ENCODE data around the gene CNBD2. TPM values are rescaled to one million over a fixed set of nuclear protein-coding genes. Genes with fewer than 3 reads are reported as not detected.
"Not testable (repeated sequence)": the region's sequence is repeated elsewhere in the genome, so short reads cannot be mapped to it uniquely, and the experiment has no call there.

The CNBD2 gene
- polyA plus RNA-seq, 3 donors = 0.66 to 0.93 (median 0.91) TPM

GRCh38 chr20:36074983-36075382 is 106.6 kb downstream of the CNBD2 start:
- no peak for DNase-seq (ENCODE audit: extremely low read depth in 1 of 11, low read depth in 9 of 11, low spot score in 4 of 11)

- not testable (repeated sequence) for DNase-seq (ENCODE audit: extremely low read depth in 1 of 11, low read depth in 9 of 11, low spot score in 4 of 11)
Observed at GRCh38 chr20:36077762-36078161, 109.4 kb downstream of the CNBD2 start.

DNA sequence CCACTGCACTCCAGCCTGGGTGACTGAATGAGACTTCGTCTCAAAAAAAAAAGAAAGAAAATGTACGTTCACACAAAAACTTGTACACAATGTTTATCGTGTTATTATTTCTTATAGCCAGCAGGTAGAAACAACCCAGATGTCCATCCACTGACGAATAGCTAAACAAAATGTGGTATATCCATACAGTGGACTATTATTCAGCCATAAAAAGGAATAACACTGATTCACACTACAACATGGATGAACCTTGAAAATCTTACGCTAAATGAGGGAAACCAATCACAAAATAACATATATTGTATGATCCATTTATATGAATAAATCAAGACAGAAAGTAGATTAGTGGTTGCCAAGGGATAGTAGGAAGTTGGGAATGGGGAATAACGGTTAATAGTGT is 111.1 kb downstream of the CNBD2 start:
- no peak for DNase-seq (ENCODE audit: extremely low read depth in 1 of 11, low read depth in 9 of 11, low spot score in 4 of 11)

GRCh38 chr20:36079984-36080383 is 111.6 kb downstream of the CNBD2 start:
- not testable (repeated sequence) for DNase-seq (ENCODE audit: extremely low read depth in 1 of 11, low read depth in 9 of 11, low spot score in 4 of 11)

Other genes starting within 250 kb of the CNBD2 start
- 100 to 1,000 TPM; 523 to 699 (median 635) TPM for gene RBM39, start 226.3 kb upstream of the CNBD2 start, polyA plus RNA-seq (ENCODE audit: insufficient read length in 3 of 3)
- gene PHF20, start 196.6 kb upstream of the CNBD2 start, polyA plus RNA-seq (ENCODE audit: insufficient read length in 3 of 3) = 10 to 100 TPM; 30.3 to 44.4 (median 38.5) TPM
- gene SCAND1, start 14.1 kb upstream of the CNBD2 start, polyA plus RNA-seq (ENCODE audit: insufficient read length in 3 of 3) = 10 to 100 TPM; 20.7 to 56.8 (median 52.6) TPM
- gene EPB41L1, start 186.2 kb downstream of the CNBD2 start, polyA plus RNA-seq (ENCODE audit: insufficient read length in 3 of 3) = 10 to 100 TPM; 53.2 to 68.1 (median 62.4) TPM

All from renal cortex interstitium (tissue), 11 donors.